Nephron progenitor cell (in vitro differentiated cells): ENCODE measurements around the gene STAT6.
A peak's percentile ranks its signal among the peaks of the same experiment; 100 is the strongest.
"Not testable (repeated sequence)": the region's sequence is repeated elsewhere in the genome, so short reads cannot be mapped to it uniquely, and the experiment has no call there.

ENCODE experiments used
- DNase-seq: peaks from one replicate; pipeline ENCODE4 v3.0.0; 2021
- H3K27ac Mint-ChIP-seq: 2 replicates; pipeline ENCODE4 v1.8.0; 2021; ENCODE audit warnings: mild to moderate bottlenecking, moderate library complexity, mixed read lengths
- H3K27me3 Mint-ChIP-seq: 2 replicates; pipeline ENCODE4 v1.8.0; 2021; ENCODE audit warnings: mild to moderate bottlenecking, low read depth, mixed read lengths; ENCODE audit not compliant: poor library complexity
- H3K36me3 Mint-ChIP-seq: 2 replicates; pipeline ENCODE4 v1.8.0; 2021; ENCODE audit warnings: low read depth, mixed read lengths
- H3K4me1 Mint-ChIP-seq: 2 replicates; pipeline ENCODE4 v1.8.0; 2021; ENCODE audit warnings: mixed read lengths
- H3K4me3 Mint-ChIP-seq: 2 replicates; pipeline ENCODE4 v1.8.0; 2021; ENCODE audit warnings: mild to moderate bottlenecking, moderate library complexity, mixed read lengths
- H3K9me3 Mint-ChIP-seq: 2 replicates; pipeline ENCODE4 v1.8.0; 2021; ENCODE audit warnings: mild to moderate bottlenecking, moderate library complexity, mixed read lengths
- TF ChIP-seq, protein P1 (sequence below): fragments of 200-600 bp; sonication (generic); IDR thresholded peaks from 2 replicates; pipeline ENCODE4 v1.5.0; 2021; ENCODE audit warnings: antibody characterized with exemption

Gene STAT6

DNA sequence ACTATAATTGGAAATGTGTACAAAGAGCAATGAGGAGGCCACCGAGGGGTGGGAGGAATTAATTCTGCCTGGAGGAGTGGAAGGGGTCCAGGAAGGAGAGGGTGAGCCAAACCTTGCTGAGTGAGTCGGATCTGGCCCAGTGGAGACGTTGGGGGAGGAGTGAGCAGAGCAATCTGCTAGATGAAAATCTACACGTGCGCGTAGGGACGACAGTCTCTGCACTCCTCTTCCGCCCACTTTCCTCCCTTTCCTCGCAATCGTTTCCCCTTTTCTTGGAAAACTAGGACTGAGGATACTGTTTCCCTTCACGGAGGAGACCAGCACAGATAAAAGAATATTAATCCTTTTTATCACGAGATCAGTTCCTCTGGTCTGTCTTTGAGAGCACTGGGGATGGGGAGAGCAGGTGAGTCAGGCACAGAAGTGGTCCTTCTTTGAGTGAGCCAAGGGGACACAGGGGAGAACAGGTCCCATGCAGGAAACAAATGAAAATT is 25.1 kb downstream of the STAT6 start:
- DNase-seq, result no peak
- H3K27ac Mint-ChIP-seq, result peak overlapping the region; percentile 97
- no peaks in the 10 kb centered on the region for H3K9me3 Mint-ChIP-seq
- peaks cover 3% of the 10 kb centered on the region for H3K27me3 Mint-ChIP-seq
- H3K4me3 Mint-ChIP-seq, result peak overlapping the region; percentile 87
- H3K36me3 Mint-ChIP-seq, result peaks cover 12% of the 10 kb centered on the region
- peaks cover 61% of the 10 kb centered on the region for H3K4me1 Mint-ChIP-seq
- TF ChIP-seq, protein P1, sequence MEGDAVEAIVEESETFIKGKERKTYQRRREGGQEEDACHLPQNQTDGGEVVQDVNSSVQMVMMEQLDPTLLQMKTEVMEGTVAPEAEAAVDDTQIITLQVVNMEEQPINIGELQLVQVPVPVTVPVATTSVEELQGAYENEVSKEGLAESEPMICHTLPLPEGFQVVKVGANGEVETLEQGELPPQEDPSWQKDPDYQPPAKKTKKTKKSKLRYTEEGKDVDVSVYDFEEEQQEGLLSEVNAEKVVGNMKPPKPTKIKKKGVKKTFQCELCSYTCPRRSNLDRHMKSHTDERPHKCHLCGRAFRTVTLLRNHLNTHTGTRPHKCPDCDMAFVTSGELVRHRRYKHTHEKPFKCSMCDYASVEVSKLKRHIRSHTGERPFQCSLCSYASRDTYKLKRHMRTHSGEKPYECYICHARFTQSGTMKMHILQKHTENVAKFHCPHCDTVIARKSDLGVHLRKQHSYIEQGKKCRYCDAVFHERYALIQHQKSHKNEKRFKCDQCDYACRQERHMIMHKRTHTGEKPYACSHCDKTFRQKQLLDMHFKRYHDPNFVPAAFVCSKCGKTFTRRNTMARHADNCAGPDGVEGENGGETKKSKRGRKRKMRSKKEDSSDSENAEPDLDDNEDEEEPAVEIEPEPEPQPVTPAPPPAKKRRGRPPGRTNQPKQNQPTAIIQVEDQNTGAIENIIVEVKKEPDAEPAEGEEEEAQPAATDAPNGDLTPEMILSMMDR, result no peak

DNA sequence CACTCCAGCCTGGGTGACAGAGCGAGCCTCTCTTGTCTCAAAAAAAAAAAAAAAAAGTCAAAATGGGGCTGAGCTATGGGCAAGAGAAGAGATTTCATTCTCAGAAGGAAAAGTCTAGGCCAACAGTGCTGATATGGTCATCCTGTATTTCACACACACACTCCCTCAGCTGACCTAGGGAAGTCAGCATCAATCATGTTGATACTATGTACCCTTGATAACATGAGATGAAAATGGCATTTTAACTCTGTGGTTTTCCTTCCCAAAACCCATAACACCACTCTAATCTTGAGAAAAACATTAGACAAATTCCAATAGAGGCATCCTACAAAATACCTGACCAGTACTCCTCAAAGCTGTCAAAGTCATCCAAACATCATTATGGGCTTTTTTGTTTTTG is 30.3 kb downstream of the STAT6 start:
- Mint-ChIP-seq H3K27ac (no peak overlapping the region), H3K4me3 (no peak overlapping the region), H3K4me1 (peaks cover 58% of the 10 kb centered on the region), H3K36me3 (peaks cover 14% of the 10 kb centered on the region), H3K27me3 (peaks cover 3% of the 10 kb centered on the region), H3K9me3 (no peaks in the 10 kb centered on the region)
- TF ChIP-seq, protein P1, result no peak
- DNase-seq, result no peak

DNA sequence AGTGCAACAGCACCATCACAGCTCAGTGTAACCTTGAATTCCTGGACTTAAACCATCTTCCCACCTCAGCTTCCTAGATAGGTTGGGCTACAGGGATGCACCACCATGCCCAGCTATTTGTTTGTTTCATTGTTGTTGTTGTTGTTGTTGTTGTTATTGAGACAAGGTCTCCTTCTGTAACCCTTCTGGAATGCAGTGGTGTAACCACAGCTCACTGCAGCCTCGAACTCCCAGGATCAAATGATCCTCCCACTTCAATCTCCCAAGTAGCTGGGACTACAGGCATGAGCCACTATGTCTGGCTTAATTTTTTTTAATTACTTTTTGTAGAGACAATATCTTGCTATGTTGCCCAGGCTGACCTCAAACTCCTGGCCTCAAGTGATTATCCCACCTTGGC is 31.3 kb downstream of the STAT6 start:
- Mint-ChIP-seq H3K4me3 (peak overlapping the region; percentile 96), H3K27ac (no peak overlapping the region), H3K36me3 (peaks cover 15% of the 10 kb centered on the region), H3K27me3 (peaks cover 3% of the 10 kb centered on the region), H3K9me3 (no peaks in the 10 kb centered on the region), H3K4me1 (peaks cover 48% of the 10 kb centered on the region)
- no peak for DNase-seq
- TF ChIP-seq, protein P1, result no peak

DNA sequence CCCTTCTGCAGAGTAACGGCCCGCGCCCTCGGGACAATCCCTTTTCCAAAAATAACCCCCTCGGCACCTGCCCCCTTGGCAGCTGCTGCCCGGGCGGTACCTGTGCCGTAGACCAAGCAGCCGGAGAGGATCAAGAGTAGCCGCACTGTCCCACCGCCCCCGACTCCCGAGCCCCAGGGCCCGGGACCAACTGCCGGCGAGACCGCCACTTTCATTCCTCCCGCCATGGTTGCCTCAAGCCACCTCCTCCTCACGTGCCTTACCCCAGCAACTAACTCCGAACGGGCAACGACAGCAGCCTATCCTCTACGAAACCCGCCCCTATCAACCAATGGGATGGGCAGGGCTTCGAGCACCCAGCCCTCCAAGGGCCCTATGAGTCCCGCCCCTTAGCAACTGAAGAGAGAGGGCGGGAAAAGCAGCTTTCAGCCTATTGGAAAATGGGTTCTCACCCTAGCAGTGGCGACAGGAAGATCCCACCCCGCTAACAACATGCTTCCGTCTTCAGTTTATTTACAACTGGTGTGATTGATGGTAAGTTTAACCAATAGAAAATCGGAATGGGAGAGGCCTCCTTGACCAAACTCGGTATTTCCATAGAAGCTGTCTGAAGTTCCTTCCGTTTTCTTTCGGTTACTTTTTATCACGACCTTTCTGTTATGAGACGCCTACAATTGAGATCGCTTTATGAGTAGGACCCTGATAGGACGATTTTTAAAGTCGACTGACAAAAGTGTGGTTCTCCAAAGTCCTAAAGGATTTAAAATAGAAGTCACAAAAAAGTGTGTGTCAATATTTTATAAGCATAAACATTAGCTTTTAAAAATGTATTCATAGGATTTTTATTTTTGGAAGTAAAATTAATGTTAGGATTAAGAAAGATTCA is 32.4 kb downstream of the STAT6 start, which contains the start of gene NEMP1:
Gene NEMP1, minus strand, starts transcription at position 273 of the 886 bp plus-strand sequence. Its CDS starts 46 bp downstream, at position 227.
- H3K36me3 Mint-ChIP-seq, result peaks cover 20% of the 10 kb centered on the region
- H3K9me3 Mint-ChIP-seq, result no peaks in the 10 kb centered on the region
- peak within 1 kb of the TSS; percentile 96 for H3K4me3 Mint-ChIP-seq

DNA sequence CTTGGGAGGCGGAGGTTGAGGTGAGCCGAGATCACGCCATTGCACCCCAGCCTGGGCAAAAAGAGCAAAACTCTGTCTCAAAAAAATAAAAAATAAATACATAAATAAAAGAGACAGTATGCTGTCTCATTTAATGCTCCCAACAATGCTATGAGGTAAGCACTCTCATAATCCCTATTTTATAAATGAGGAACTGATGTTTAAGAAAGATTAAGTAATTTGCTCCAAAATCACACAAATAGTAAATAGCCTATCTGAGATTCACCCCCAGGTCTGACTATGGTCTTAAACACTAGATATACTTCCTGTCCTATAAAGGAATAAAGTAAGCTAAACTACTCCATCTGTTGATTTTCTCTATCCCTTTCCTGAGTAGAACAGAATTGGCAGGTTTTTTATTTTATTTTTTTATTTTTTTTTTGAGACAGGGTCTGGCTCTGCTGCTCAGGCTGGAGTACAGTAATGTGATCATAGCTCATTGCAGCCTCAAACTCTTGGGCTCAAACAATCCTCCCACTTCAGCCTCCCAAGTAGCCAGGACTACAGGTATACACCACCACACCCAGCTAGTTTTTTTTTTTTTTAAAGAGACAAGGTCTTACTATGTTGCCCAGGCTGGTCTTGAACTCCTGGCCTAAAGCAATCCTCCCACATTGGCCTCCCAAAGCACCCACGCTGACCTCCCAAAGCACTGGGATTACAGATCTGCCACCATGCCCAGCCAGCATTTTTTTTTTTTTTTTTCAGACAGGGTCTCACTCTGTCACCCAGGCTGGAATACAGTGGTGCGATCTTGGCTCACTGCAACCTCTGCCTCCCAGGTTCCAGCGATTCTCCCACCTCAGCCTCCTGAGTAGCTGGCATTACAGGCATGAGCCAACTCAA is 37.4 kb downstream of the STAT6 start:
- H3K36me3 Mint-ChIP-seq, result peaks cover 54% of the 10 kb centered on the region
- H3K4me1 Mint-ChIP-seq, result peaks cover 28% of the 10 kb centered on the region
- H3K9me3 Mint-ChIP-seq, H3K27me3 Mint-ChIP-seq, DNase-seq, H3K4me3 Mint-ChIP-seq: not testable (repeated sequence)
- H3K27ac Mint-ChIP-seq, result peak overlapping the region; percentile 48

More for the DNA sequence above, 32.4 kb downstream of the STAT6 start, which contains the start of gene NEMP1:
- TF ChIP-seq, protein P1, result no peak
- H3K27ac Mint-ChIP-seq, result peak within 1 kb of the TSS; percentile 92
- peaks cover 37% of the 10 kb centered on the region for H3K4me1 Mint-ChIP-seq
- DNase-seq, result peak; percentile 90
- peaks cover 3% of the 10 kb centered on the region for H3K27me3 Mint-ChIP-seq

GRCh38 chr12:57072661-57073060 is 38.5 kb downstream of the STAT6 start:
- peaks cover 18% of the 10 kb centered on the region for H3K4me1 Mint-ChIP-seq
- H3K9me3 Mint-ChIP-seq, result no peaks in the 10 kb centered on the region
- TF ChIP-seq, protein P1, result no peak
- H3K36me3 Mint-ChIP-seq, result peaks cover 62% of the 10 kb centered on the region
- DNase-seq, result no peak
- no peak overlapping the region for H3K4me3 Mint-ChIP-seq
- no peaks in the 10 kb centered on the region for H3K27me3 Mint-ChIP-seq
- H3K27ac Mint-ChIP-seq, result no peak overlapping the region
